ENCODE results near the gene PPP1R1B.

Gene PPP1R1B

GRCh38 chr17:39609416-39610025, 17.2 kb upstream of the PPP1R1B start:
- Histone ChIP-seq H2AFZ (no peak overlapping the region), H3K9ac (no peak overlapping the region), H3K36me3 (ENCODE audit: control insufficient read depth, insufficient read depth, low read length) (no peaks in the 10 kb centered on the region), H3K79me2 (no peaks in the 10 kb centered on the region), H3K9me3 (ENCODE audit: control insufficient read depth, low read length) (no peaks in the 10 kb centered on the region), H3K4me3 (ENCODE audit: low read depth, low read length) (no peak overlapping the region), H3K4me1 (no peaks in the 10 kb centered on the region), H3K27me3 (ENCODE audit: control insufficient read depth, insufficient read depth, low read length) (peaks cover 15% of the 10 kb centered on the region), H3K27ac (no peak overlapping the region), H3K4me2 (ENCODE audit: low read length) (no peak overlapping the region)
- no peak for TF ChIP-seq CTCF (IDR thresholded peaks at IDR 0.05)

GRCh38 chr17:39611401-39612112, 15.2 kb upstream of the PPP1R1B start:
- Histone ChIP-seq H3K4me1 (no peaks in the 10 kb centered on the region), H3K36me3 (ENCODE audit: control insufficient read depth, insufficient read depth, low read length) (no peaks in the 10 kb centered on the region), H3K4me2 (ENCODE audit: low read length) (no peak overlapping the region), H3K79me2 (no peaks in the 10 kb centered on the region), H3K9me3 (ENCODE audit: control insufficient read depth, low read length) (no peaks in the 10 kb centered on the region), H3K9ac (no peak overlapping the region), H3K4me3 (ENCODE audit: low read depth, low read length) (no peak overlapping the region), H3K27me3 (ENCODE audit: control insufficient read depth, insufficient read depth, low read length) (peaks cover 10% of the 10 kb centered on the region), H3K27ac (no peak overlapping the region), H2AFZ (no peak overlapping the region)
- TF ChIP-seq CTCF (IDR thresholded peaks at IDR 0.05) = no peak

- Histone ChIP-seq H3K79me2 (no peaks in the 10 kb centered on the region), H3K4me1 (no peaks in the 10 kb centered on the region)
- TF ChIP-seq CTCF (IDR thresholded peaks at IDR 0.05) = no peak
Measured at GRCh38 chr17:39612291-39612894, 14.4 kb upstream of the PPP1R1B start.

GRCh38 chr17:39612935-39613464, 13.8 kb upstream of the PPP1R1B start:
- TF ChIP-seq CTCF (IDR thresholded peaks at IDR 0.05) = no peak
- H3K9ac ChIP-seq = no peak overlapping the region
- no peak overlapping the region for H2AFZ ChIP-seq
- H3K36me3 ChIP-seq (ENCODE audit: control insufficient read depth, insufficient read depth, low read length) = no peaks in the 10 kb centered on the region
- no peak overlapping the region for H3K27ac ChIP-seq
- no peak overlapping the region for H3K4me3 ChIP-seq (ENCODE audit: low read depth, low read length)
- no peak overlapping the region for H3K4me2 ChIP-seq (ENCODE audit: low read length)
- H3K9me3 ChIP-seq (ENCODE audit: control insufficient read depth, low read length) = no peaks in the 10 kb centered on the region
- H3K4me1 ChIP-seq = no peaks in the 10 kb centered on the region
- no peaks in the 10 kb centered on the region for H3K27me3 ChIP-seq (ENCODE audit: control insufficient read depth, insufficient read depth, low read length)
- H3K79me2 ChIP-seq = no peaks in the 10 kb centered on the region

More at GRCh38 chr17:39612291-39612894, 14.4 kb upstream of the PPP1R1B start:
- Histone ChIP-seq H3K27ac (no peak overlapping the region), H3K4me3 (ENCODE audit: low read depth, low read length) (no peak overlapping the region), H3K36me3 (ENCODE audit: control insufficient read depth, insufficient read depth, low read length) (no peaks in the 10 kb centered on the region), H3K27me3 (ENCODE audit: control insufficient read depth, insufficient read depth, low read length) (peaks cover 2% of the 10 kb centered on the region), H2AFZ (no peak overlapping the region), H3K4me2 (ENCODE audit: low read length) (no peak overlapping the region), H3K9ac (no peak overlapping the region), H3K9me3 (ENCODE audit: control insufficient read depth, low read length) (no peaks in the 10 kb centered on the region)

Measured in parathyroid adenoma (tissue), 2 donors.